Natural killer cell (primary cell): Measurements from ENCODE around the gene AVPR1A. TPM values are rescaled to one million over a fixed set of nuclear protein-coding genes. Genes with fewer than 3 reads are reported as not detected.
"Not testable (repeated sequence)": the region's sequence is repeated elsewhere in the genome, so short reads cannot be mapped to it uniquely, and the experiment has no call there.

Source experiments
- ATAC-seq, 3 donors: fragments of 150-1000 bp in 2 of 3; fragments of 200-7000 bp in 1 of 3; cut with Tn5 transposase; 1 replicate in 1 of 3; 2 replicates in 2 of 3; pipeline ENCODE4 v1.10.0; 2021; ENCODE audit warnings: mild to moderate bottlenecking in 2 of 3, moderate library complexity in 2 of 3
- DNase-seq, 2 donors: peaks; one replicate each; pipeline versions ENCODE4 v3.0.0 to v3.0.0-alpha.2; 2013 to 2021; ENCODE audit warnings: mixed read lengths in 1 of 2
- H3K27ac ChIP-seq: one replicate; pipeline ENCODE4 v1.5.1; 2013; ENCODE audit warnings: mild to moderate bottlenecking, low read length
- H3K27me3 ChIP-seq: one replicate; pipeline ENCODE4 v1.6.1; 2013; ENCODE audit warnings: low read length; ENCODE audit not compliant: control insufficient read depth, insufficient read depth
- H3K36me3 ChIP-seq: one replicate; pipeline ENCODE4 v1.6.1; 2013; ENCODE audit warnings: low read length; ENCODE audit not compliant: control insufficient read depth, insufficient read depth
- H3K4me1 ChIP-seq: one replicate; pipeline ENCODE4 v1.6.1; 2013; ENCODE audit warnings: low read length; ENCODE audit not compliant: control insufficient read depth, insufficient read depth
- H3K4me3 ChIP-seq: one replicate; pipeline ENCODE4 v1.5.1; 2013; ENCODE audit warnings: low read length
- H3K9me3 ChIP-seq: one replicate; pipeline ENCODE4 v1.6.1; 2013; ENCODE audit warnings: low read length; ENCODE audit not compliant: control insufficient read depth, insufficient read depth
- H3K27ac Mint-ChIP-seq, 2 donors: one replicate each; pipeline ENCODE4 v1.8.0; 2022; ENCODE audit warnings: mild to moderate bottlenecking in 2 of 2, mixed read lengths in 2 of 2, moderate library complexity in 1 of 2
- H3K27me3 Mint-ChIP-seq, 2 donors: one replicate each; pipeline ENCODE4 v1.8.0; 2022; ENCODE audit warnings: low read depth in 2 of 2, mixed read lengths in 2 of 2
- H3K36me3 Mint-ChIP-seq: one replicate; pipeline ENCODE4 v1.8.0; 2022; ENCODE audit warnings: mixed read lengths
- H3K4me1 Mint-ChIP-seq, 2 donors: one replicate each; pipeline ENCODE4 v1.8.0; 2022; ENCODE audit warnings: mixed read lengths in 2 of 2
- H3K4me3 Mint-ChIP-seq: one replicate; pipeline ENCODE4 v1.8.0; 2022; ENCODE audit warnings: mild to moderate bottlenecking, moderate library complexity, mixed read lengths
- H3K9me3 Mint-ChIP-seq, 2 donors: one replicate each; pipeline ENCODE4 v1.8.0; 2022; ENCODE audit warnings: mixed read lengths in 2 of 2
- CTCF ChIP-seq: fragments of 200-600 bp; IDR thresholded peaks from one replicate; pipeline ENCODE4 v1.8.0; 2022; ENCODE audit warnings: antibody characterized with exemption
- WGBS: methylation state at CpG from one replicate; pipeline ENCODE4 v1.1.7; 2013; ENCODE audit warnings: missing lambda C conversion rate; ENCODE audit not compliant: insufficient coverage; 5-methylcytosine and 5-hydroxymethylcytosine counted together
- intact Hi-C: fragments of 100-400 bp; cut with micrococcal nuclease; formaldehyde crosslinking; loops from one replicate; pipeline ENCODE4 v1.14.2; 2022
- total RNA-seq, 4 donors: library from RNA; stranded (reverse); fragments of 120-200 nt in 1 of 4; gene quantifications; one replicate each; pipeline versions ENCODE4 v1.2.3 to v1.2.4, GENCODE V29; 2013 to 2022

AVPR1A gene
- total RNA-seq, 3 donors from 2014 or later (not counting 1 experiment from before 2014, with no cell fraction given) = 0.10 to 0.16 TPM; not detected in 1

- intact Hi-C loops = no loop called here
- Mint-ChIP-seq H3K36me3 (no peaks in the 10 kb centered on the region), H3K27ac (no peak overlapping the region), H3K4me1 (no peaks in the 10 kb centered on the region), H3K27me3 (peaks cover 0 to 4% of the 10 kb centered on the region in 2 donors), H3K4me3 (no peak overlapping the region), H3K9me3 (peaks cover 3 to 6% of the 10 kb centered on the region in 2 donors)
- Histone ChIP-seq H3K27ac (no peak overlapping the region), H3K27me3 (no peaks in the 10 kb centered on the region), H3K4me3 (no peak overlapping the region), H3K9me3 (peaks cover under 1% of the 10 kb centered on the region), H3K4me1 (no peaks in the 10 kb centered on the region), H3K36me3 (no peaks in the 10 kb centered on the region)
- TF ChIP-seq CTCF = no peak
- ATAC-seq (no peak), DNase-seq (no peak)
Measured at GRCh38 chr12:63170321-63170720, 19.3 kb upstream of the AVPR1A start.

- H3K4me3 ChIP-seq, H3K27ac ChIP-seq, H3K27me3 ChIP-seq, H3K36me3 ChIP-seq, intact Hi-C loops, H3K27ac Mint-ChIP-seq, ATAC-seq, H3K27me3 Mint-ChIP-seq, H3K9me3 ChIP-seq, H3K4me1 Mint-ChIP-seq, H3K9me3 Mint-ChIP-seq, DNase-seq, H3K4me3 Mint-ChIP-seq, H3K36me3 Mint-ChIP-seq, H3K4me1 ChIP-seq: not testable (repeated sequence)
- 81% methylated on average over 6 of the region's 6 CpGs for WGBS
Measured at GRCh38 chr12:63167741-63168140, 16.7 kb upstream of the AVPR1A start.

GRCh38 chr12:63164911-63165310, 13.9 kb upstream of the AVPR1A start:
- no peak overlapping the region for H3K27ac Mint-ChIP-seq
- H3K4me3 Mint-ChIP-seq = no peak overlapping the region
- H3K36me3 ChIP-seq = no peaks in the 10 kb centered on the region

GRCh38 chr12:63163541-63163940, 12.5 kb upstream of the AVPR1A start:
- H3K27me3 Mint-ChIP-seq = peaks cover 0 to 4% of the 10 kb centered on the region in 2 donors
- Histone ChIP-seq H3K9me3 (no peaks in the 10 kb centered on the region), H3K27me3 (no peaks in the 10 kb centered on the region), H3K4me1 (no peaks in the 10 kb centered on the region), H3K4me3 (no peak overlapping the region), H3K27ac (no peak overlapping the region), H3K36me3 (no peaks in the 10 kb centered on the region)
- no peak for DNase-seq
- no peak overlapping the region for H3K4me3 Mint-ChIP-seq
- H3K36me3 Mint-ChIP-seq = no peaks in the 10 kb centered on the region
- no peak for ATAC-seq
- TF ChIP-seq CTCF = no peak
- peaks cover 0 to 3% of the 10 kb centered on the region in 2 donors for H3K9me3 Mint-ChIP-seq
- intact Hi-C loops = no loop called here
- 94% methylated on average over 1 of the region's 1 CpG for WGBS
- no peak overlapping the region for H3K27ac Mint-ChIP-seq
- no peaks in the 10 kb centered on the region for H3K4me1 Mint-ChIP-seq

More at GRCh38 chr12:63164911-63165310, 13.9 kb upstream of the AVPR1A start:
- WGBS = 92% methylated on average over 2 of the region's 2 CpGs
- Mint-ChIP-seq H3K4me1 (no peaks in the 10 kb centered on the region), H3K27me3 (peaks cover 0 to 4% of the 10 kb centered on the region in 2 donors), H3K36me3 (no peaks in the 10 kb centered on the region), H3K9me3 (peaks cover 0 to 3% of the 10 kb centered on the region in 2 donors)
- DNase-seq (no peak), ATAC-seq (no peak)
- Histone ChIP-seq H3K27ac (no peak overlapping the region), H3K9me3 (no peaks in the 10 kb centered on the region), H3K4me1 (no peaks in the 10 kb centered on the region), H3K4me3 (no peak overlapping the region), H3K27me3 (no peaks in the 10 kb centered on the region)
- intact Hi-C loops = no loop called here
- no peak for TF ChIP-seq CTCF
